SK-N-SH treated with all-trans-retinoic acid at 6 μM for 48 hours (cell line): Measurements from ENCODE around the gene TMEM30B.
A peak's percentile ranks its signal among the peaks of the same experiment; 100 is the strongest.

ENCODE experiments used
- CSDC2 ChIP-seq: fragments of 250-450 bp; sonication (Bioruptor Pico); IDR thresholded peaks from 2 replicates; pipeline ENCODE4 v1.5.0; 2020; ENCODE audit warnings: mild to moderate bottlenecking, moderate library complexity
- GLIS3 ChIP-seq: fragments of 250-450 bp; sonication (Bioruptor Pico); IDR thresholded peaks from 2 replicates; pipeline ENCODE4 v1.5.0; 2020; ENCODE audit warnings: mild to moderate bottlenecking, moderate library complexity
- OSR1 ChIP-seq: fragments of 250-450 bp; sonication (Bioruptor Pico); IDR thresholded peaks from 2 replicates; pipeline ENCODE4 v1.8.0; 2022; ENCODE audit warnings: moderate library complexity, mild to moderate bottlenecking, inconsistent platforms
- RARB ChIP-seq: fragments of 250-450 bp; sonication (Bioruptor Pico); IDR thresholded peaks from 2 replicates; pipeline ENCODE4 v1.8.0; 2021; ENCODE audit warnings: mild to moderate bottlenecking, moderate library complexity
- TCF4 ChIP-seq: fragments of 250-450 bp; sonication (Bioruptor Pico); IDR thresholded peaks from 2 replicates; pipeline ENCODE4 v1.8.0; 2021; ENCODE audit warnings: mild to moderate bottlenecking, moderate library complexity, borderline replicate concordance
- TF ChIP-seq, protein P1 (sequence below): fragments of 250-450 bp; sonication (Bioruptor Pico); IDR thresholded peaks from 2 replicates; pipeline ENCODE4 v1.8.0; 2020; ENCODE audit warnings: mild to moderate bottlenecking, moderate library complexity, borderline replicate concordance
- TF ChIP-seq, protein P2 (sequence below): fragments of 250-450 bp; sonication (Bioruptor Pico); IDR thresholded peaks from 2 replicates; pipeline ENCODE4 v1.5.1; 2021; ENCODE audit warnings: mild to moderate bottlenecking, moderate library complexity
- TF ChIP-seq, protein P3 (sequence below): fragments of 250-450 bp; sonication (Bioruptor Pico); IDR thresholded peaks from 2 replicates; pipeline ENCODE4 v1.5.0; 2020; ENCODE audit warnings: mild to moderate bottlenecking, moderate library complexity

DNA sequence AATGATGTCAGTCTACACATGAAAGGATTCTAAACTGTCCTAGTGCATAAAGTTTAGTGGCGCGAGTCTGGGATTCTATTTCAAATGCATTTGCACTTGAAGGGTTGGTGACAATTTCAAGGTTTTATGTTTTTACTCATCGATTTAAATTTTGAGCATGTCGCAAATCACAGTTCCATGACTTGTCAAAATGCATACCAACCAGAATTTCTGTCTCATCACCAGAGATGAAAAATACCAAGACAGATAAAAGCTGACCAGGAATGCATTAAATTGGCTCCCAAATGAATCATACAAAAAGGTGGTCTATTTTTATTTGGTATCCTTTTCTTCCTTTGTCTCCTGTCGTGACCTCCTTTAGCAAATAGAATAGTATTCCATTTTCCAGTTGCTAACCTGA is 25.2 kb downstream of the TMEM30B start:
- TF ChIP-seq CSDC2 (CRISPR knock-in tag) = no peak
- TF ChIP-seq TCF4 (CRISPR knock-in tag) = no peak
- TF ChIP-seq, protein P1, sequence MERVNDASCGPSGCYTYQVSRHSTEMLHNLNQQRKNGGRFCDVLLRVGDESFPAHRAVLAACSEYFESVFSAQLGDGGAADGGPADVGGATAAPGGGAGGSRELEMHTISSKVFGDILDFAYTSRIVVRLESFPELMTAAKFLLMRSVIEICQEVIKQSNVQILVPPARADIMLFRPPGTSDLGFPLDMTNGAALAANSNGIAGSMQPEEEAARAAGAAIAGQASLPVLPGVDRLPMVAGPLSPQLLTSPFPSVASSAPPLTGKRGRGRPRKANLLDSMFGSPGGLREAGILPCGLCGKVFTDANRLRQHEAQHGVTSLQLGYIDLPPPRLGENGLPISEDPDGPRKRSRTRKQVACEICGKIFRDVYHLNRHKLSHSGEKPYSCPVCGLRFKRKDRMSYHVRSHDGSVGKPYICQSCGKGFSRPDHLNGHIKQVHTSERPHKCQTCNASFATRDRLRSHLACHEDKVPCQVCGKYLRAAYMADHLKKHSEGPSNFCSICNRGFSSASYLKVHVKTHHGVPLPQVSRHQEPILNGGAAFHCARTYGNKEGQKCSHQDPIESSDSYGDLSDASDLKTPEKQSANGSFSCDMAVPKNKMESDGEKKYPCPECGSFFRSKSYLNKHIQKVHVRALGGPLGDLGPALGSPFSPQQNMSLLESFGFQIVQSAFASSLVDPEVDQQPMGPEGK = no peak
- TF ChIP-seq OSR1 (CRISPR knock-in tag) = no peak
- TF ChIP-seq, protein P2, sequence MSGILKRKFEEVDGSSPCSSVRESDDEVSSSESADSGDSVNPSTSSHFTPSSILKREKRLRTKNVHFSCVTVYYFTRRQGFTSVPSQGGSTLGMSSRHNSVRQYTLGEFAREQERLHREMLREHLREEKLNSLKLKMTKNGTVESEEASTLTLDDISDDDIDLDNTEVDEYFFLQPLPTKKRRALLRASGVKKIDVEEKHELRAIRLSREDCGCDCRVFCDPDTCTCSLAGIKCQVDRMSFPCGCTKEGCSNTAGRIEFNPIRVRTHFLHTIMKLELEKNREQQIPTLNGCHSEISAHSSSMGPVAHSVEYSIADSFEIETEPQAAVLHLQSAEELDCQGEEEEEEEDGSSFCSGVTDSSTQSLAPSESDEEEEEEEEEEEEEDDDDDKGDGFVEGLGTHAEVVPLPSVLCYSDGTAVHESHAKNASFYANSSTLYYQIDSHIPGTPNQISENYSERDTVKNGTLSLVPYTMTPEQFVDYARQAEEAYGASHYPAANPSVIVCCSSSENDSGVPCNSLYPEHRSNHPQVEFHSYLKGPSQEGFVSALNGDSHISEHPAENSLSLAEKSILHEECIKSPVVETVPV (CRISPR knock-in tag) = no peak
- TF ChIP-seq GLIS3 = no peak
- TF ChIP-seq, protein P3, sequence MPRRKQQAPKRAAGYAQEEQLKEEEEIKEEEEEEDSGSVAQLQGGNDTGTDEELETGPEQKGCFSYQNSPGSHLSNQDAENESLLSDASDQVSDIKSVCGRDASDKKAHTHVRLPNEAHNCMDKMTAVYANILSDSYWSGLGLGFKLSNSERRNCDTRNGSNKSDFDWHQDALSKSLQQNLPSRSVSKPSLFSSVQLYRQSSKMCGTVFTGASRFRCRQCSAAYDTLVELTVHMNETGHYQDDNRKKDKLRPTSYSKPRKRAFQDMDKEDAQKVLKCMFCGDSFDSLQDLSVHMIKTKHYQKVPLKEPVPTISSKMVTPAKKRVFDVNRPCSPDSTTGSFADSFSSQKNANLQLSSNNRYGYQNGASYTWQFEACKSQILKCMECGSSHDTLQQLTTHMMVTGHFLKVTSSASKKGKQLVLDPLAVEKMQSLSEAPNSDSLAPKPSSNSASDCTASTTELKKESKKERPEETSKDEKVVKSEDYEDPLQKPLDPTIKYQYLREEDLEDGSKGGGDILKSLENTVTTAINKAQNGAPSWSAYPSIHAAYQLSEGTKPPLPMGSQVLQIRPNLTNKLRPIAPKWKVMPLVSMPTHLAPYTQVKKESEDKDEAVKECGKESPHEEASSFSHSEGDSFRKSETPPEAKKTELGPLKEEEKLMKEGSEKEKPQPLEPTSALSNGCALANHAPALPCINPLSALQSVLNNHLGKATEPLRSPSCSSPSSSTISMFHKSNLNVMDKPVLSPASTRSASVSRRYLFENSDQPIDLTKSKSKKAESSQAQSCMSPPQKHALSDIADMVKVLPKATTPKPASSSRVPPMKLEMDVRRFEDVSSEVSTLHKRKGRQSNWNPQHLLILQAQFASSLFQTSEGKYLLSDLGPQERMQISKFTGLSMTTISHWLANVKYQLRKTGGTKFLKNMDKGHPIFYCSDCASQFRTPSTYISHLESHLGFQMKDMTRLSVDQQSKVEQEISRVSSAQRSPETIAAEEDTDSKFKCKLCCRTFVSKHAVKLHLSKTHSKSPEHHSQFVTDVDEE (CRISPR knock-in tag) = no peak
- TF ChIP-seq RARB (CRISPR knock-in tag) = 0 out of 2 replicates have a peak, but pooled peaks have one; percentile 52
